Activated CD8-positive, alpha-beta memory T cell treated with anti-CD3 and anti-CD28 coated beads, Interleukin-2, amount 50 U/mL, for 48 hours (primary cell): ENCODE measurements around the gene OPRL1.

Source experiments
- DNase-seq: peaks from one replicate; pipeline ENCODE4 v3.0.0-alpha.2; 2020

OPRL1 gene

DNA sequence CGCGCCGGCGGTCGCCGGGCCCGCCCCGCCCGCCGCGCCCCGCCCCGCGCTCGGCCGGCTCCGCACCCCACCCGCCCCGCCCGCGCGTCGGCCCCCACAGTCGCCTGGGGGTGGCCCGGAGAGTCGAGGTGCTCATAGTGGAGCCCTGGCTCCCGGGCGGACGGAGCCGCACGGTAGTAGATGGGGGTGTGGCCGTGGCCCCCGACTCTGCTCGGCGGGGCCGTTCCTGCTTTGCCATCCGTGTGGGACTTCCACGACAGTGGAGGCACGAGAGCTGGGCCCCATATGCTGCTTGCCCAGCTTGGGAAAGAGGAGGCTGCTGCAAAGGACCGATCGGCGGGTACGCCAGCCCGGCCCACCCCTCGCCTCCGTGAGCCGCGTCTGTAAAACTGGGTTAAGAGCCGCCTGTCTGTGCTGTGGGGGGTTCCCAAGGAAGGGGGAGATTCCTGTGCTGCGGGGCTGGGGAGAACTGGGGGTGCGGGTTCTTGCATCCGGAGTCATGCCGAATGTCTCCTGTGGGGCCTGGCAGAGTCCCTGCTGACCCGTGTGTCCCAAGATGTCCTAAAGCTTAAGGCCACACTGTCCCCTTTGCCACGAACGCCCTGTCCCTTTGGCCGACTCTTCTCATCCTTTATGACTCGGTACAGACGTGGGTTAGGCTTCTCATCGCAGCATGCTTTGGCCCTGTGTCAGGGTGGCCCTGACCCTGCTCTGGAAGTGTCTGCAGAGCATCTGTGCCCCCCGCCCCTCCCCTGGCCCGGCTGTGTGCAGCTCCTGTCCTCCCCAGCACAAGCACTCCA, at the start of gene OPRL1:
Gene OPRL1, plus strand, starts transcription at position 70 of the 800 bp plus-strand sequence. CDS start 12,639 bp downstream, outside the sequence.
- no peak for DNase-seq

GRCh38 chr20:64030371-64031134, 49.3 kb upstream of the OPRL1 start:
- no peak for DNase-seq

- no peak for DNase-seq
Measured at GRCh38 chr20:64031822-64032314, 48.0 kb upstream of the OPRL1 start.

DNA sequence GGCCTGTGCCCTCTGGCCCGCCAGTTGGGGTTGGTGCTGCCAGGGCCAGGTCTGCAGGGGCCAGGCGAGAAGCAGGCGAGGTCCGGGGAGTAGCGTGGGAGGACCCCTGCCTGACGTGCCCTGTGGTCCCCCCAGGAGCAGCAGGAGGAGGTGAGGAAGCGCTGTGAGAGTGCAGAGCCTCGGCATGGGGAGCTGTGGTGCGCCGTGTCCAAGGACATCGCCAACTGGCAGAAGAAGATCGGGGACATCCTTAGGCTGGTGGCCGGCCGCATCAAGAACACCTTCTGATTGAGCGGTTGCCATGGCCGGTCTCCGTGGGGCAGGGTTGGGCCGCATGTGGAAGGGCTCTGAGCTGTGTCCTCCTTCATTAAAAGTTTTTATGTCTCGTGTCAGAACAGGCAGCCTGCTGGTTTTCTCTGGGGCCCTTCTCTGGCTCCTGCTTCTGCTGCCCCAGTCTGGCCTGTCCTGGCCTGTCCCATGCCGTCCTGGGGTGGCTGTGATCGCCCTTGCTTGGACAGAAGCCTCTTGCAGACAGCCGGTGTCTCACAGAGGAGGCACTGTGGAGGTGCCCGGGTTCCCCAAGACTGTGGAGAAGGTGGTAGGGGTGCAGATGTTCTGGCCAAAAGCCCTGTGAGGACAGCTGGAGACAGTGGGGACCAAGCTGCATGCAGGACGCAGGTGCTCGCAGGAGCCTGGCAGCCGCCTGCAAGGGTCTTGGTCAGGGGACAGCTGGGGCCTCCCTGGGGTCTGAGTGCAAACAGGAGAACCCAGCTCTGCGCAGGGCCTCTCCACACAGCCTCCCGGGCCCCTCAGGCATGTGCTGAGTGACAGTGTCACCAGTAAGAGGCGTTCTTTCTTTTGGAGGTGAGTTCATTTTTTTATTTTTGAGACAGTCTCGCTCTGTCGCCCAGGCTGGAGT, 46.9 kb upstream of the OPRL1 start:
- no peak for DNase-seq

- peak; percentile 53 for DNase-seq
Measured at GRCh38 chr20:64033981-64034493, 45.8 kb upstream of the OPRL1 start.

DNA sequence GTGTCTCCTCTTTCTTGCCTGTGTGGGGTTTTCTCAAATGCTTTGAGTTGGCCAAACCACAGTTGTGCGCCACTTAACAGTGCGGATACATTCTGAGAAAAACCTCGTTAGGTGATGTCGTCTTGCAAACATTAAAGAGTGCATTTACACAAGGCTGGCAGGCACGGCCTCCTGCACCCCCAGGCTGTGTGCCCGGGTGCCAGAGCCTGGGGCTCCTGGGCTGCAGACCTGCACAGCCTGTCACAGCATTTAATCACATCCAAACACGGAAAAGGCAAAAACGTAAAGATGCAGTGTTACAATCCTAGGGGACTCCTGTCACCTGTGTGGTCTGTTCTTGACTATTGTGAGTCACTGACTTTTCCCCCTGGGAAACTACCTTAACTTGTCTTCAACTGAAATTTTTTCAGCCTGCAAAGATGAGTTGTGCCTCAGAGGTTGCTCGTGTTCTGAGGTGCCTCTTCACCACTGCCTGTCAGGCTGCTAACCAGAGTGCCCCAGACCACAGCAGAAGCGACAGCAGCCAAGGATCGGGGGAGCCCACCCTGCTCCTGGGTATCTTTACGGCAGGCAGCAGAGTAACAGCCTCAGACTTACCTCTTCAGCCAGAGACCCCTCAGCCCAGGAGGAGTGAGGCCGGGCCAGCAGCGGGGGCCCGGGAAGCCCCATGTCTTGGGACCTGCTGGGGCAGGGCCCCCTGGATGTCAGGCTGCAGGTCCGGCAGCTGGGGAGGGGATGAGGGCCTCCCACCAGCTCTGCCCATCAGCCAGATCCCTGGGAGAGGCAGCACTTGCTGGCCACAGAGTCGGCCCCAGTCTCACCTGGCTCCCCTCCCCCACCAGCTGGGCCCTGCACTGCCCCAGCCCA, 44.6 kb upstream of the OPRL1 start:
- peak; percentile 72 for DNase-seq

DNA sequence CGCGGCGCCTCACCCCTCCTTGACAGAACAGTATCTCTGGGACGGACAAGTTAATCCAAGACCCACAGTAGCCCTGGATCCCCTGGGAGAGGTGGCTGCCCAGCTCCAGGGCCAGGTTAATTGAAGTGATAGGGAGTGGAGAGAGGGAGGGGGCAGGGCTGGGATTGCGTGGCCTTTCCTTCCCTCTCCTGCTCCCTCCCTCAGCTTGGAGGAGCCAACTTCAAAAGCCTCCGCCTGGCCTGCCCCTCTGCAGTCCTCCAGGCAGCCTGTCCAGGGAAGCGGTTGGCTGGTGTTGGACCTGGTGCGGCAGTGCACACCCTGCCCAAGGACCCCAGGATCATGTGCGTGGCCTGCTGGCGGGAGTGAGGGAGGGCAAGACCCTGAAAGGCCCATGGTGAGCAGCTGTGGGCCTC, 43.9 kb upstream of the OPRL1 start, which contains the start of gene C20orf204:
Gene C20orf204, plus strand, starts transcription at position 250 of the 413 bp plus-strand sequence. Its CDS starts 142 bp downstream, at position 392.
- peak; percentile 54 for DNase-seq

- peak; percentile 77 for DNase-seq
Measured at GRCh38 chr20:64036346-64037198, 43.3 kb upstream of the OPRL1 start.

- DNase-seq, result no peak
Measured at GRCh38 chr20:64037199-64037497, 42.7 kb upstream of the OPRL1 start.

DNA sequence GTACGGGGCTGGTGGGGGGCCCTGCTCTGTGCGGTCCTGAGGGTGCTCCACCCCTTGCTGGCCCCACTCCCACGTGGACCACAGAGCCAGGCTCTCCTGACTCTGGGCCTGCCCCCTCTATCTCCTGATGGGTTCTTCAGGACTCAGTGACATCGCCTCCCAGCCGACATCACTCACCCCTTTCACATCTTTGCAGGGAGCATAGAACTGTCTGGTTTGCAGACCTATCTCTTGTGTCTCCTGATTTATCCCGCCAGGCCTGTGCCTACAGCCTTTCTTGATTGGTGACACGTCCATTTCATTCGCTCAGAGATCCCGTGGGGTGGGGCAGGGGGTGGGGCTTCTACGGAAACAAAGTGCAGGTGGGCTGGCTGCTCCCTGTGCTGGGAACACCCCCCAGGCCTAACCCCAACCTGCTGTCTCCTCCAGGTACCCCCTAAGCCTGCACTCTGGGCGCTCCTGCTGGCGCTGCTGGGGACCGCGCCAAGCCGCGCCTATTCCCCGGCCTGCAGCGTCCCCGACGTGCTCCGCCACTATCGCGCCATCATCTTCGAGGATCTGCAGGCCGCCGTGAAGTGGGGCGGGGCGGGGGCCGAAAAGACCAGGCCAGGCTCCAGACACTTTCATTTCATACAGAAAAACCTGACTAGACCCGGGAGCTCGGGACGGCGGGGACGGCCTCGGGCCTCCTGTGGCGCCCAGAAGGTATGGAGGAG, 42.2 kb upstream of the OPRL1 start:
- DNase-seq, result peak; percentile 64

DNA sequence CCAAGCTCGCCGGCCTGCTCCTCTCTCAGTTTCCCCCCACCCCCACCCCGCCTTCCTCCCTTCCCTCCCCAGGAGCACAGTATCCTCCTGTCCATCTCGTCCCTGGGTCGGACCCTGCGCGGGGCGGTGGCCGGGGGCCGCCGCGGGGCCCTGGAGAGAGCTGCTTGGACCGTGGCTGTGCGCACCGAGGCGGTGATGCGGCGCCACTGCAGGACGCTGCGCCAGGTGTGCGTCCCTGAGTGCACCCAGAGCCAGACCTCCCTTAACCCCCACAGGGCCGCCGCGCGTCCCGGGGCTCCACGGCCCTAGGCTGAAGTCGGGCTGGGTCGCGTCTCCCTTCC, 41.7 kb upstream of the OPRL1 start:
- no peak for DNase-seq

GRCh38 chr20:64038565-64039292, 41.2 kb upstream of the OPRL1 start:
- peak; percentile 89 for DNase-seq

GRCh38 chr20:64039293-64040160, 40.4 kb upstream of the OPRL1 start:
- DNase-seq, result peak; percentile 58

GRCh38 chr20:64040231-64041039, 39.4 kb upstream of the OPRL1 start:
- DNase-seq, result peak; percentile 56

- peak; percentile 51 for DNase-seq
Measured at GRCh38 chr20:64041040-64041780, 38.7 kb upstream of the OPRL1 start.

GRCh38 chr20:64041781-64042053, 38.2 kb upstream of the OPRL1 start:
- DNase-seq, result no peak
